SK-MEL-5 (cell line): ENCODE measurements around the gene LEPROT. TPM values are rescaled to one million over a fixed set of nuclear protein-coding genes. Genes with fewer than 3 reads are reported as not detected.
"Not testable (repeated sequence)": the region's sequence is repeated elsewhere in the genome, so short reads cannot be mapped to it uniquely, and the experiment has no call there.

Source experiments
- DNase-seq: peaks from one replicate; pipeline ENCODE4 v3.0.0-alpha.2; 2016; ENCODE audit warnings: low read depth, low spot score
- in situ Hi-C: cut with HindIII; loops from 2 replicates; pipeline ENCODE4 v1.10.0; 2016; ENCODE audit warnings: low sequenced_read_pairs, high pct_unique_total_duplicates, low pct_unique_long_range_greater_than_20kb
- polyA plus RNA-seq, 2 experiments: library from polyadenylated mRNA; depleted of rRNA; stranded (reverse); fragments of >200 nt; gene quantifications; 2 replicates each; pipeline ENCODE4 v1.2.3, GENCODE V29; 2015
- total RNA-seq: library from RNA; depleted of rRNA; stranded (reverse); fragments of >200 nt; shearing (Covaris generic); gene quantifications from 2 replicates; pipeline ENCODE4 v1.2.3, GENCODE V29; 2014; rRNA removed

LEPROT gene, protein sequence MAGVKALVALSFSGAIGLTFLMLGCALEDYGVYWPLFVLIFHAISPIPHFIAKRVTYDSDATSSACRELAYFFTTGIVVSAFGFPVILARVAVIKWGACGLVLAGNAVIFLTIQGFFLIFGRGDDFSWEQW
- 46.3 and 49.4 TPM in 2 replicates for total RNA-seq
- polyA plus RNA-seq (2015; cell fraction: cytosol; rRNA removed): 39.5 and 53.5 TPM in 2 replicates
- polyA plus RNA-seq (2015; cell fraction: nucleus; rRNA removed): 76.7 and 82.0 TPM in 2 replicates

DNA sequence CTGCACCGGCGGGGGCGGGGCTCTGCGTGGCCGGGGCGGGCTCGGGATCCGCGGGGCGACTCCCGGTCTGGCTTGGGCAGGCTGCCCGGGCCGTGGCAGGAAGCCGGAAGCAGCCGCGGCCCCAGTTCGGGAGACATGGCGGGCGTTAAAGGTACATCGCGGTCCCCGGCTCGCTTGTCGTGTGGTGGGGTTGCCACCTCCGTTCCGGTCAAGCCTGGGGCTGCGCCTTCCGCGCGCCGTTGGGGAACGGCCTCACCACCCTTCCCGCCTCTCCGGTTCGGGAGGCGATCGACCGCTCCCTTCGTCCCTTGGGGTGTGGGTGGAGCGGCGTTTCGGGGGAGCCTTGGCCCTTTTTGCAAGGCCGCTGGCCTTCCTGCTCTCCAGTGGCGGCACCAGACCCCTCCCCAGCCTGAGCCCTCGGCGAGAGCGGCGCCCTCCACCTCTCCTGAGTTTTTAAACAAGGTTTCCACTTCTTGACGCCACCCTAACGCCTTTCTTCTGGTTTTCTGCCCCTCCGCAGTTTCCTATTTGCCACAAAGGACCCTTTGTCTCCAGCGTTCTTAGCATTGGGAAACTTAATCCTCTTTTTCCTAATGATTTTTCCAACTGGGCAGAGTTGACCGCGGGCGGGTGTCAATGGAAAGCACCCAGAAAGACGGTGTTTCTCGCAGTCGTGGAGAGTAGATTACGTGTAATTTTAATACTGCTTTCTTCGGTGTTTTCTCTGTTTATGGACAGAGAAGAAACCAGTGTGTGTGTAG is at the start of gene LEPROT, which contains the start of gene LEPR:
TSS of gene LEPROT (plus strand) at position 79 of the 761 bp plus-strand sequence. CDS start at position 136, 57 bp downstream.
TSS of gene LEPR (plus strand) at position 79 of the 761 bp plus-strand sequence. CDS start 144,898 bp downstream, outside the sequence.
- in situ Hi-C loops: no loop called here
- DNase-seq: peak; percentile 71

DNA sequence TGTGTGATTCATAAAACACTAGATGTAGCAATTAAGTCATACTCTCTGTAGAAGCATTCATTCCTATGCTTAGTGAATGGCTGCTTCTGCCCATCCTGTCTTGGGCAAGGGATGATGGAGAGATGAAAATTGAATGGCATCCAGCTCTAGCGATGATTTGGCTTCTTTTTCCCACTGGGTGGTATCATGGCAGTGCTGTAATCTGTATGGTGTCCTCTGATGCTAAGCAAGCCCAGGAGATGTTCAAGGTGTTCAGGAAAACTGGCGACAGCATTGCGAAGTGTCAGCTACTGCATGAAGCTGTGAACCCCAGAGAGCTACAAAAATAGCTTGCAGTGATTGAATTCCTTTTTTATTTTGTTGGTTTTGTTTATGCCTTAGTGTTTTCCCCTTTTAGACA is 48.9 kb upstream of the LEPROT start:
- in situ Hi-C loops: no loop called here
- no peak for DNase-seq

DNA sequence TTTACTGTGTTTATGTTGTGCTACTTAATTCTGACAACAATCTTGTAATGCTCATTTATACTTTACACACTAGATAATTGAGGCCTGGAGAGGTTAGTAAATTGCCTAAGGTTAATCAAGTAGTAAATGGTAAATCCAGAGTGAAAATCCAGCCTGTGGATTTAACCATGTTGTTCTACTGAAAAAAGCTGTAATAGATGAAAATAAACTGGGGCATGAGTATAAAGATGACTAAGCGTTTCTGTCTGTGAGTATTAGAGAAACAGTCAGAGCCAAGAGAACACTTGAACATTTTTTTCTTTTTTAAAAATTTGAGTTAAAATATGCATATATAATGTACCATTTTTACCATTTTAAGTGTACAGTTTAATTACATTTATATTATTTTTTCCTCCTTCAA is 47.9 kb upstream of the LEPROT start:
- DNase-seq: no peak
- in situ Hi-C loops: no loop called here

DNA sequence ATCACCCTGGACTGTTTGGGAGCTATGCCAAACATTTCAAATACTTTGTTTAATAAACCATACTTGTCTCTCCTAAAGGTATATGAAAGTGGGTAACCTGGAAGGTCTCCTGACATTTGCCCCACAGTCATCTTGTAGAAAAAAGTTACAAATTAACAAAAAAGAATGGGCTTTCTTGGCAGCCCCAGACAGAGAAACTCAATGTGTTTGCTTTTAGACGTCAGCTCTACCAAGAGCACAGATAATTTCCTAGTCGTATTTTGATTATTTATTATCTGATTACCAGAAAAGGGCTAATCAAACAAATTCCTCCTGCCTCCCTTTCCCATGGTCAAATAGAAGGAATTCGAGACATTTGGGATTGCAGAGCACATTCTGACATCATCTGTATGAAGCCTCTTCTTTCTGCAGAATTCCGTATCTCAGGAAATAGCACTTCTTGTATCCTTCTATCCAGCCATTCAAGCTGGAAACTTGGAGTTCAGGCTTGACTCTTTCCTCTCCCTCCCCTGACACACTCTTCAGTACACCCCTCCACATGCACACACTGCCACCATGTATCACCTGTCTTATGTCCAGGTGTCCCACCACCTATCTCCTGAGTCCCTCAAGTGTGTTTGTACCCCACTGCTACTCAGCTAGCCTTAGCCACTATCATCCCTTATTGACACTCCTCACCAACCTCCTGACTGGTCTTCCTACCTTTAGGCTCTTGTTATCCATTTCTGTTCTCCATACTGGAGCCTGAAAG is 42.8 kb upstream of the LEPROT start:
- in situ Hi-C loops: no loop called here
- DNase-seq: no peak

DNA sequence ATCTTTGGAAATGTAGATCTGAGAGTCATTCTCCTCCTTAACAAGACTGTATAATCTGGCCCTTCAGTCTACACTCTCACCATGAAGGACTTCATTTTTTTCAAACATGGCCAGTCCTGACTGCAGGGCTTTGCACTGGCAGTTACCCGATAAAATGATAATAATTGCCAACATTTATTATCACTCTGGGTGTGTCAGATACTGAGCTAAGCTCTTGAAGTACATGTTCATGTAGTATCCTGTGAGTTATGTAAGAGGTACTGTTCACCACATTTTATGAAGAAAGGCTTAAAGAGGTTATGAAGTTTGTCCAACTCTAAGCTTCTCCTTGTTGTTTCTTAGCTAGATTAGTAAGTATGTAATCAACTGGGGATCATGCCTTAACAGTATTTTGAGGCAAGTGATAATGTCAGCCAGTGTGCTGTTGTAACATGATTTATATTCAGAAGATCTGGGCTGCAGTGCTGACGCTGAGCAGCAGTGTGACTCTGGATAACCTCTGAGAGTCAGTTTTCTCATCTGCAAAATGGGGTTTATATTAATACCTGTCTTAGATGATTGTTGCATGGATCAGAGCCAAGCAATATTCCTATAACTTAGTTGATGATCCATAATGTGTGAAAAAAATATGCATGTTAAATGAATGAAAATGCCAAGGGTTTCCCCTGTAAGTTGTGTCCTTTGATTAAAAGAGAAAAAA is 42.1 kb upstream of the LEPROT start:
- no peak for DNase-seq
- in situ Hi-C loops: no loop called here

DNA sequence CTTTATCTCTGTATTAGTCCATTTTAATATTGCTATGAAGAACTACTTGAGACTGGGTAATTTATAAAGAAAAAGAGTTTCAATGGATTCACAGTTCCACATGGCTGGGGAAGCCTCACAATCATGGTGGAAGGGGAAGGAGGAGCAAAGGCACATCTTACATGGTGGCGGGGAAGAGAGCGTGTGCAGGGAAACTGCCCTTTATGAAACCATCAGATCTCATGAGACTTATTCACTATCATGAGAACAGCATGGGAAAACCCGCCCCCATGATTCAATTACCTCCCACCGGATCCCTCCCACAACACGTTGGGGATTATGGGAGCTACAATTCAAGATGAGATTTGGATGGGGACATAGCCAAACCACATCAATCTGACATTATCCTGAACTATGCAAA is 36.0 kb upstream of the LEPROT start:
- DNase-seq, in situ Hi-C loops: not testable (repeated sequence)

DNA sequence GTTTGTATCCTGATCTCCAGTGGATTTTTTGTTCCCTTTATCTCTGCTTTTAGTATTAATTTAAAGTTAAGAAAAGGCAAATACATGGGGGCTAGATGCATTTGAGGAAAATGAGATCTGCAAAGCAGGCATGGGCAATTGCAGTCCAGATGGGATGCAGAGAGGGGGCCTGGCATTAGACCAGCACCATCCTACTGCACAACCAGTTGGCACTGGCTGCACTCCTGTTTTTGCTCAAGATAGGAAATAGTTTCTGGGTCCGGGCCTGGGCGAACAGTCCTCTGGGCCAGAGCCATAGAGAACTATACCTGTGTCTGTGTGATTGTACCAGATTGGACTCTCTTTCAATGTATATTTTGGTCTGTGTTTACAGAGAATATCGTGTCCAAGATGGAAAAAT is 34.0 kb upstream of the LEPROT start:
- in situ Hi-C loops: no loop called here
- no peak for DNase-seq

DNA sequence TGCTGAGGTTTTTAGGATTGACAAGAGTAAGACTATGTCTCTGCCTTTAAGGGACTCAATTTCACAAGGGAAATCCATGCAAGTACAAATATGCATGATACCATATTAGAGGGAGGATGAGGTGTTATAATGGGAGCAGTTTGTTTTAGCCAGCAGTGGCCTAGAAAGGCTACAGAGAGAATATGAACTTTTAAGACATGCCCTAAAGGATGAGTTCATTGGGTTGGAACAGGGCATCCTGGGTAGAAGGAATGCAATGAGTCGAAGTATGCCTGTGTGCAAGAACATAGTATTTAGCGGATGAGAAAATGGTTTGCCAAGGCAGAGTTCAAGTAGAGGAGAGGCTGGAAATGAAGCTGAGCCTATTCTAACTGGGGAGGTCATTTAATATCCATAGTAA is 32.6 kb upstream of the LEPROT start:
- DNase-seq: no peak
- in situ Hi-C loops: no loop called here

DNA sequence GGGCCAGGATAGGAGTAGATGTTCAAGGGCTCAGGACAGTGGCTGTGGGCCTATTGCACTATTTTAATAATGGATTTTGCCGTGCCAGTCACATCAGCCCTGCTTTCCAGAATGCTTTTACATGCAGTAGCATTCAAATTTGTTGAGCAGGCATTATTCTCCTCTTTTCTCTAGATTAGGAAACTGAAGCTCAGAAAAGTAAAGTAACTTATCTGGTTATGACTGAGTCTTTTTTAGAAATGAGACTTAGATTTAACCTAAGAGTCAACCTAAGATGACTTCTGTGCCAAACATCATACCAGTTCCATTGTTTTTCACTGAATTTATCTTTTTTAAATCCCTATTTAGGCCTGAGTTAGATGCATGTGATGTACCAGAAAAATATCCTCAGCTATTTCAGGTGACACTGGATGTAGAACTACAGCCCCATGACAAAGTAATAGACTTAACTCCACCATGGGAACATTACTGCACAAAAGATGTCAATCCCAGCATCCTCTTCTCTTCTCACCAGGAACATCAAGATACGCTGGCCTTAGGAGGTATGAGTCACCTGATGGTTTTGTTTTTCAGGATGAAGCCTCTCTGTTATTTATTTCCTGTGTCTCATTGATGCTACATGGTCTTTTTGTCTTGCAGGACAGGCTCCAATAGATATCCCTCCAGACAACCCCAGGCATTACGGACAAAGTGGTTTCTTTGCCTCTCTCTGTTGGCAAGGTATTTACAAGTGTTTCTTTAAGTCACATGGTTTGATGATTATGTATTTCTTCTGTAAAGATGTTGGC is 31.4 kb upstream of the LEPROT start:
- no peak for DNase-seq
- in situ Hi-C loops: no loop called here

DNA sequence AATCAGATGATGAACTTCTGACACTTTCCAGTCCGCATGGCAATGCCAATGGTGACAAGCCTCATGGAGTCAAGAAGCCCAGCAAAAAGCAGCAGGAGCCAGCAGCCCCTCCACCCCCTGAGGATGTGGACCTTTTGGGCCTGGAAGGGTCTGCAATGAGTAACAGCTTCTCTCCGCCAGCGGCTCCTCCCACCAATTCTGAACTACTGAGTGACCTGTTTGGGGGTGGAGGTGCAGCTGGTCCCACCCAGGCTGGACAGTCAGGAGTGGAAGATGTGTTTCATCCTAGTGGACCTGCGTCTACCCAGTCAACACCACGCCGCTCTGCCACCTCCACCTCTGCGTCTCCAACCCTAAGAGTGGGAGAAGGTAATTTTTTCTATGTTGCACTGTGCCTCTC is 28.0 kb upstream of the LEPROT start:
- no peak for DNase-seq
- in situ Hi-C loops: no loop called here

DNA sequence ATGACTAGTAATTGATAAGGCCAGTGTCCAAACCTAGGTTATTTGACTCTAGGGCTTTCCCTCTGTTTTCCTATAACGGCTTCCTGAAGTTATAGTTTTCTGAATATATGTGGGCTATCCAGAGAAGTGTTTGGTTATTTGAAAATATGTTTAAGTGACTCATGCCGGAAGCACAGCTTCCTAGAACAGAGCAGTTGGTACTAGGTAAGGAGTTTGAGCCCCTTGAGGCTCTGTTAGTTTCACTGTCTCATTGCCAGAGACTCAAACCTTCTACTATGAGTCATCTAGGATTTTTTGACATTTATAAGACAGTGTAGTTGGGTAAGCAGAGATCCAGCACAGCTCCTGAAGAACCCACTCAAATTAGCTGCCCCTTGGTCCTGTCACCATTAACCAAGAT is 27.1 kb upstream of the LEPROT start:
- DNase-seq: no peak
- in situ Hi-C loops: no loop called here

DNA sequence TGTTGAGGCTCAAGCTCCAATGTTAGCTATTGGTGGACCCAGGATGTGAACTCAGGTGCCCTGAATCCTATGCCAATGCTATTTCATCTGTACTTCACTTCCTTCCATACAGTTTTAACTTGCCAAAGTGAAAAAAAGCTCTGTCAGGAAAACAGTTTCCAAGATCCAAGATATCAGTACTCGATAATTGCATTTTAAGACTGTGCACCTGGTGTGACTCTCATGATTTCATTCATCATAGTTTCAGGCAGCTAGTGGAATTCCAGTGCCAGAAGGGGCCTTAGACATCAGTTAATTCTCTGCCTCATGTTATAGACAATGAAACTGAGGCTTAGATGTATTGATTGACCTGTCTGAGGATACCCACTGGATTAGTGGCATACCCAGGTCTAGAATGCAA is 26.5 kb upstream of the LEPROT start:
- in situ Hi-C loops: no loop called here
- DNase-seq: no peak

DNA sequence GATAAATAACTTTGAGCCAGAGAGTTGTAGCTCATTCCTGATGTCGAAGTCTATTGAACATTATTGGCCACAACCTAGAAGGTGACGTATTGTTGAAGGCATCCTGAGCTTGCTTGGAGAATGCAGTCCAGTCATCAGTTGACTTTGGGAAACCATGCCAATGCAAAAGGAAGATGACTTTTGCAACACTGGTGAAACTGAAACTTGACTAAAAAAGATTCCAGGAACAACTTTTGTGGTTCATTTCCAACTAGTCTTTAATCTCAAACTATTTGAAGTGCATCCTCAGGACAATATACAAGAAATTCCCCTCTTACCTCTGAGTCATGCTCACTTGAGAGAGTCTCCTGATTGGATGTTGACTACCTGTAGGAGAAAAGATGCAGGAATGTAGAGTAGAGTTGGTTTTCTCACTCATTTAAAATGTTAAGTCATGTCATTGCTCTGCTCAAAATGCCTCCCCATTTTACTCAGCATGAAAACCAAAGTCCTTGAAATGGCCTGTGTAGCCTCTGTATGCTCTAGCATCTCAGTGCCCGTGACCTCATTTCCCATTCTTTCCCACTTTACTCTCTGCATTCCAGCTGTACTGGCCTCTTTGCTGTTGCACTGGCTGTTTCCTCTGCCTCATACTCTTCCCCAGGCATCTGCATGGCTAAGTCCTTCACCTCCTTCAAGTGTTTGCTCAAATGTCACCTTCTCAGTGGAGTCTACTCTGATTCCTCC is 24.4 kb upstream of the LEPROT start:
- DNase-seq: no peak
- in situ Hi-C loops: no loop called here

DNA sequence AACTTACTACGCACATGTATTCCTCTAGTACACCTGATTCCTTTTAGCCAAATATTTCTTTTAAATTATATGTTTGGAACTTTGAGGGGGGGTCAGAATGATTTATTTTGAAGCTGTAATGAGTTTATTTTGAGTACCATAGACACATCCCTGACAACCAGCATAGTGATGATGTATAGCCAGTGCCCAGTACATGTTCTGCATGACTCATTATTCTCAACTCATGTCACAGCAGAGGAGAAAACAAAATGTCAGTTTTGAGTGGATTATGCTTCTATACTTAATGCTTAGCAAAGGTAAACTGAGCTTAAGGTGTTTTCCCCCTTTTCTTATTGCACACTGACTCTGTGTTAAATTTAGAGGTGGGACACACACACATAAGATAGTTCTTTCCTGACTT is 22.4 kb upstream of the LEPROT start:
- no peak for DNase-seq
- in situ Hi-C loops: no loop called here

DNA sequence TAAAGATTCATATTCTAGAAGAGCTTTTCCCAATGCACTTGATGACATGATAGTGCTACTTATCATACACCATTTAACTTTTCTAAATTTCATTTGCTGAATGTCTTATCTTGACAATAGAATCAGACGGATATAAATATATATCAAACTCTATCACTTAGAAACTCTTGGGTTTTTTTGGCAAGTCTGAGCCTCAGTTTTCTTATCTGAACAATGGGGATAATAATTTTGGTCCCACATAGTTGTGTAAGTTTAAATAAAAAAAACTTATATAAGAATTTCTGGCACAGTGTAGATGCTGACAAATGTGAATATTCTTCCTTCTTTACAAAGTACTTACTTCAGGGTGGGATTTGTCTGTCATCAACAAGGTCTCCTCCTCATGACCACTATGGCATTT is 21.5 kb upstream of the LEPROT start:
- no peak for DNase-seq
- in situ Hi-C loops: no loop called here

DNA sequence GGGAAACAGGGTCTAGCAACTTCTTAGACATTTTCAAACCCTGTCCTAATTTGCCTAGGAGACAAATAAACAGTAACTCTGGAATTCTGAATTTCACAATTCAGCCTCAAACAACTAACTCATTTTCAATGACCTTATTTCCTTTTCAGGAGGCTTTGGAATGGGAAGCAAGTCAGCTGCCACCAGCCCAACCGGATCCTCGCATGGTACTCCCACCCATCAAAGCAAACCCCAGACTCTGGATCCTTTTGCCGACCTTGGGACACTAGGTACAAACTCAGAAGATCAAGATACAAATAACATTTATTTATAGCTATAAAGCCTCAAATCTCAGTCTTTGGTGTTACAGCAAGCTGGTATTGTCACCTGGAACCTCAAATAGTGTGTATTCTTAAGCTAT is 18.9 kb upstream of the LEPROT start:
- in situ Hi-C loops: no loop called here
- DNase-seq: no peak

DNA sequence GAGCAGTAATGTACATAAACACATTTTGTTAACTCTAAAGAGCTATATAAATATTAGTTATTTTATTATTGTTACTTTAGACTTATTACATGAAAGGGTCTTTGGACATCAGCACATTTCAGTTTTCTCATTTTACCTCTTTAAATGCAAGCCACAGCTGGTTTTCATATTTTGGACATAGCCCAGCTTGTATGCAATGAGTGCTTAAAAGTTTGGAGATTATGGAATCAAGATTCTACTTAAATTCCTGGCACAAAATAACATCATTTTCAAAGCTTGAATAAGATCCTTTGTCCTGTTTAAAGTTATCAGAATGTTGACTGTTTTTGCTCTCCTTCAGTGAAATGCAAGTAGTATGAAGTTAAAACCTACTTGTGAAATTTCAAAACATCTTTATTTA is 15.5 kb upstream of the LEPROT start:
- in situ Hi-C loops: no loop called here
- DNase-seq: no peak
